Fibroblast of skin of right quadriceps (primary cell): ENCODE results near the gene MYH15.

Experiments
- DNase-seq: peaks from one replicate; pipeline ENCODE4 v3.0.0-alpha.2; 2013

Gene MYH15

DNA sequence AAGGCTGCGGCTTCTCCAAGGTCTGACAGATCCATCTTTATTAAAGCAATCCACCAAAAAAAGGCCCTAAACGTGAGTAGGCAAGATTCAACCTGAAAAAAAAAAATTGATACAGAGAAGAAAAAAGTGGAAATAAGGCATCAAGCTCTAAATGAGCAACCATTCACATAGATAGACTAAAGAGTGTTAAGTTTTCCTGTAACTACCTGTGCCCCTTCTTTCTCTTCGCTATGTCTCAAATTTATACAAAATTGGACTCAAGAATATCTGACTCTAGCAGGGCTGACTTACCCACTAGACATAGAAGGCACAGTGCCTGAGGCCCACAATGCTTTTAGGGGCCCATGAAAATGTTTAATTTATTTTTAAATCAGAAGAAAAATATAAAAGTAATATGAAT lies at the start of gene MYH15:
Gene MYH15, minus strand, starts transcription at position 101 of the 400 bp plus-strand sequence. Its CDS starts 66 bp downstream, at position 35.
- no peak for DNase-seq

DNA sequence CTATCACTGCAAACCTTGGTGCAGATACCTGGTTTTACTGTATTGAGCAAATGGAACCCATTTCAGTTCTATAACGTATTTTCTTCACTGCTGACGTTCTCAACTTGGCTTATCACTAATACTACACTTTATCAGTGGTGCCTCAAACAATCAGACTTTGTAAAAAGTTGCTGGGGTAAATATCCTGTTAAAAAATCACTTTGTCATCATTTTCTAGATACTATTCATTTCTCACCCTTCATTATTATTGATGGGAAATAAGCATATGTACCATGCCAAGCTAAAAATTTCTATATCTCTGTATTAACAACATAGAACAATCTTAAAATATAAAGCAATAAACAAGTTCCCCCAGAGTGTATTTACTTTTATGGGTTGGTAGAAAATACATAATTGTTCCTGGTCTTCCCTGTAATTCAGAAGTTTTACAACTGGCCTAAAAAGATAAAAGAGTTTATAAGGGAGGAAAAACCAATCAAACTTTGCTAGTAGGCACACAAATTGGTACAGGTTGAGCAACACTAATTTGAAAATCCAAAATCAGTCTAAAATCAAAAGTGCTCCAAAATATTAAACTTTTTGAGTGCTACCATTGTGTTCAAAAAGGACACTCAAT lies 45.7 kb upstream of the MYH15 start:
- no peak for DNase-seq

DNA sequence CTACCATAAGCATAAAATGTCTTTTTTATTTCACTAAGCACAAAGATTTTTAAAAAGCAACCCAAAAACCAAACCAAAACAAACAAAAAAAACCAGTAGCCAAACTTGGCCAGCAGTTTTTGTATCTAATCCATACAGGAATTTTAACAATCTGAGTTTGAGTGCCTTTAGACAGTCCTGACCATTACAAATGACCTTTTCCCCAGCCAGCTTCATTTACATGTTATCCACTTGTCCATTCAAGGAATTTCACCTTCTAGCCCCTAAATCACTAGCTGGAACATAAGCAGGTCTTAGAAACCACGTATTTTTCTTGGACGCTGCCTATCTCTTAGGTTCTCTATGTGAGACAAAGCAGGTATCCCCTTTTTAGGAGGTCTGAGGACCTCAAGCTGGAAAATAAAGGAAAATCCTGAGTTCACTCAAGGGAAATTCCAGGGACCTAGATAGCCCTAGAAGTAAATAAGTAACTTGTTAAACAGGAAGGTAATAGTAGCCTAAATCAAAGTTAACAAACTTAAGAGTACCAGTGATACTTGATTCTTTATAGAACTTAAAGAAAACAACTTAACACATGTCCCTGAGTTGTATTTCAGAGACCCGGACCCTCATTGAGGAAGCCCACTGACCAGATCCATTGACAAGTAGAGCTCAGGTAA lies 44.6 kb upstream of the MYH15 start:
- no peak for DNase-seq

DNA sequence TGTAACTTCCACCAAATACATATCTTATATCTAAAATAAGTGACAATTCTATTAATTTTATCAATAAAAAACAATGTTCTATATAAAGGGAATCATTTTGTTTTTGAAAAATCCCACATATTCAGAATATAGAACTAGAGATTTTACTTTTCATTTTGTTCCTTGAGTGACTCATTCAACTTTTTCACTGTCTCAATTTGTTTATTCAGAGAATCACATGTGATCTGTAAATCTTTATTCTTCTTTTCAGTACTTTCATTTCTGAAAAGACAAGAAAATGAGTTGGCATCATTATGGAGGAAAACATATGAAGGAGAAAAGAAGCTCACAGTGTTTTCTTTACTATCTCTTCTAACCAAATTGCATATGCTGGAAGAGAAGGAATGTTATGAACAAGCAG lies 43.8 kb upstream of the MYH15 start:
- DNase-seq: no peak

DNA sequence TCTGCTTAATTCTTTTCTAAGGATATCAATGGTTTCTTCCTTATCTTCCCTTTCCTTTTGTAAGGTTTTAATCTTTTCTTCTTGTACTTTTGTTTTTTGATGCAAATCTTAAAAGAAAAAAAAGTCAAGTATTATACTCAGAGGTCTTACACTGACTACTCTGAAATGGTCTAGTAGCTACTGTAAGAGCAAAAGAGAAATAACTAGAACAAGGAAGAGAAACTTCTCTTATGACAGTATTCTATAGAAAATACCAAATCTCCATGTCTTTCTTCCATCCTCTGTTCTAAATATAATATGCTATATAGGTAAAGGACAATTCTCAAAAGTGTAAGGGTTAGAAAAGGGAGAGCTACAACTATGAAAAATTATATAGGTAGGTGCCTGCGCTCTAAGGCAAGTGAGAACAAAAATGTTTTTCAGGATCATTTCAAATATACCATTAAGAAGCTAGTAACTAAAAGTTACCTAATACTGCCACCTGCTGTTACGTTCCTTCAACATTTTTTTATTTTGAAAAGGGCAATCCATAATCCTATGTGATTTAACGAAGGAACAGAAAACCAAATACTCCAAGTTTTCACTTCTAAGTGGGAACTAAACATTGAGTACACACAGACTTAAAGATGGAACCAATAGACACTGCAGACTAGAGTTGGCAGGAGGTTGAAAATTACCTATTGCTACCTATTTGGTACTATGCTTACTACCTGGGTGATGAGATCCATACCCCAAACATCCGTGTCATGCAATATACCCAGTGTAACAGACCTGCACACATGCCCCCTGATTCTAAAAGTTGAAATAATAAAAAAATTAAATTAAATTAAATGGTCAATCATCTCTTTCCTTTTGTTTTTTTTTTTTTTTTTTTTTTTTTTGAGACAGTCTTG lies 42.1 kb upstream of the MYH15 start:
- peak; percentile 35 for DNase-seq

DNA sequence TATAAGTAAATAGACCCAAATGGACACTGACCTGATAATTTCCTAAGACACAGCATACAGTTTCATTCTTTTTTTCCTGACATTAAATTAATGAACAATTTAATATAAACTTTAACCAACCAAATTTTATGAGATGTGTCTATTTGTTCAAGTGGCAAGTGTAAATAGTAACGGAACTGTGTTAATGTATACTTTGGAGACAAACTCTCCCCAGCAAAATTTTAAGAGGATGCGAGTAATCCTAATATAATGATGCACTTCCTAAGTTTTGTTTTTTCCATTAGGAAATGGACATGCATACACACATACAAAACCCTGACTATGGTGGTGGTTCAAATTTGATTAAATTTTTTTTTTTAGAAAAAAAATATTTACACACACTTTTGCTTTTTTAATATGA lies 38.5 kb upstream of the MYH15 start:
- DNase-seq: no peak

DNA sequence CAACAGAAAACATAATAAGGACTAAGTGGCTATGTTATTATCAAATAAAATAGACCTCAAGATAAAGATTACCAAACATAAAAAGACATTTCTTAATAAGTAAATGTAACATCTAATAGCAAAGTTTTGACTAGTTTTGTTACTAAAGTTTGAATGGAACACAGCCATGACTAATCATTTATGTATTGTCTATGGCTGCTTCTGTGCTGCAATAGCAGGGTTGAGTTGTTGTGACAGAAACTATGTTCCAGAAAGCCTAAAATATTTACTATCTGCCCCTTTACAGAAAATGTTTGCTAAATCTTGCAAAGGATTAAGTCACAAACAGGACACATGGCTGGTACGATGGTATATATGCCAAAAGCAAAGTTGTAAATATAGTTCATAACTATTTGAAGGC lies 37.9 kb upstream of the MYH15 start:
- no peak for DNase-seq

DNA sequence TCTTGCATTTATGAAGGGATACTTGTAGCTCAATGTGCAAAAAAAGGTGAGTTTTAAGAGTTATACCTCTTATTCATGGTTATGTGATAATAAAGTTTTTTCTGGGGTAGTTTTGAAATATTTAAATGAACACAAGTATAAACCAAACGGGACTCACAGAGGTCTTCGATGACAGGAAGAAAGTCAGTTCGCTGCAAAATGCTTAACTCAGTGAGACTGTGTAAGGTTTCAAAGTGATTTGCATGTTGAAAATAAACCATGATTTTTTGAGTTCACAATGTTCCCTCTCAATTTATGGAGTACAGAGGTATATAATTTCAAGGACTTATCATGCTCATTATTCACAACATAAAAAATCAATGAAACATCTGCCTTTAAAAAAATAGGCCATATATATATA lies 36.3 kb upstream of the MYH15 start:
- DNase-seq: no peak

DNA sequence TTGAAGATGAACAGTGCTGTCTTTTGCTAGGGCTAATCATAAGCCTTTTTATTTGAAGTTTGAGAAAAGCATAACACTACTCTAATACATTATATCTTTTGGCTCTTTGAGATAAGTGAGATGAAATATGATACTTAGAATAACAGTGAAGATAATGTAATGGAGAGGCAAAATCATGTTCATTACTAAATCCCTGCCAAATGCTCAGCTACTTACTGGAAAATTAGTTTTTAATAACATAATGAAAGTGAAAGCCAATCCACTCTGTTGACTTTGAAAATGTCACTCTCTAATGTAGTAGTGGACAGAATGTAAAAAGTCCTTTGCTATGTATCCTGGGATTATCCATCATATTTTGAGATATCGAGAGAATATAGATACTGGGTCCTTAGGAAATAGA lies 35.9 kb upstream of the MYH15 start:
- DNase-seq: no peak

DNA sequence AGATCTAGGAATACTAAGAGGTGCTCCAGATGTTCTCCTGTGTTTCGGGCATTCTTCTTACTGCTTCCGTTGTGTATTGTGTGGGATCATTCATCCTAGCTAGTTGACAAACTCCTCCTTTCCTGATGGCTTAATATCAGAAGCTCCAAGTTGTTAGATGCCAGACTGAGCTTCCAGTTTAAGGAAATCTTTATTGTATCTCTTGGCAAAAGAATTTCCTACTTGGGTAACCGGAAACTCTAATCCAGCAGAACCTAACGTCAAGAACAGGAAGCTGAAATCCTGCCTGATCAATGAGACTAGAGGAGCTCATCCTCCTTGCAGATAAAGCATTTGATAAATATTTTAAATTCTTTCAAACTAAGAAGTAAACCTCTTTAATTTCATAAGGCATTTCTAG lies 27.7 kb upstream of the MYH15 start:
- no peak for DNase-seq

DNA sequence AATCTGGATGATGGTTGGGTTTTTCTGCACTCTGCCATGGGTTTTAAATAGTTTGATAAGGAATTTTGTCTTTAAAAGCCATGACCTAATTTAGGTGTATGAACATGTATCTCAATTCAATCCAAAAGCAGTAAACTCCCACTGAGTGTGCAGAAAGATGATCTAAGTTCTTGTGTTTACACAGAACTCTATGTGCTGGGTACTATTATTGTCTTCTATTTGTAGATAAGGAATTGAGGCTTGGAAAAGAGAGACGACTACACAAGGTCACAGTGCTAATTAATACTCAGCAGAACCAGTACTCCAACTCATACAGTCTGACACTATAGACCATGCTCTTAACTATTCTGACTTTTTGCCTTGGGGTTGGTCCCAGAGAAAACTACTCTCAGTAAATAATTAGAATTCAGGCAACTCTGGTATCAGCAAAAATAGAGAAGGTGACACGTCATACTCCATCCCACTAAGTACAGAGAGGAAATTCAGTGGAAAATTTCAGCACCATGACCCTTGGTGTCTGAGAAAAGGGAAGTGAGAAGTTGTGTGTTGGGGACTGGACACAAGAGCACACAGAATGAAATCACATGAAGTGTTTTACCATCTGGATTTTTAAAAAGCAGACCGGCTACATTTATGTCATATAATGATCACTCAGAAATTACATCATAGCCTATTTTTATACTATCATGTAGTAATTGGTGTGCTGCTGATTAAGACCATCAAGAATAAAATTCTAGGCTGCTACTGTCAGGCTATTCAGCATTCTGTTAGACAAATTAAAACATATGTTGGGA lies 18.3 kb upstream of the MYH15 start:
- no peak for DNase-seq

DNA sequence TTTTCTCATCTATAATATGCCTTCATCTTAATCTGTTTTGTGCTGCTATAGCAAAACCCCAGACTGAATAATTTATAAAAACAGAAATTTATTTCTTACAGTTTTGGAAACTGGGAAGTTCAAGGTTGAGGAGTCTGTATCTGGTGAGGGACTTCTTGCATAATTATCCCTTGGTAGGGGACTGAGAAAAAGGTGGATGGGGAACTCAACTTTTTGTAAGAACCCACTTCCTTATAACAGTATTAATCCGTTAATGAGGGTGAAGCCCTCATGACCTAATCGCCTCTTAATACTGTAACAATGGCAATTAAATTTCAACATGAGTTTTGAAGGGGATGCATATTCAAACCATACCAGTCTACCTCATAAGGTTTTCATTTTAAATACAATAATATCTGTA lies 17.4 kb upstream of the MYH15 start:
- no peak for DNase-seq

DNA sequence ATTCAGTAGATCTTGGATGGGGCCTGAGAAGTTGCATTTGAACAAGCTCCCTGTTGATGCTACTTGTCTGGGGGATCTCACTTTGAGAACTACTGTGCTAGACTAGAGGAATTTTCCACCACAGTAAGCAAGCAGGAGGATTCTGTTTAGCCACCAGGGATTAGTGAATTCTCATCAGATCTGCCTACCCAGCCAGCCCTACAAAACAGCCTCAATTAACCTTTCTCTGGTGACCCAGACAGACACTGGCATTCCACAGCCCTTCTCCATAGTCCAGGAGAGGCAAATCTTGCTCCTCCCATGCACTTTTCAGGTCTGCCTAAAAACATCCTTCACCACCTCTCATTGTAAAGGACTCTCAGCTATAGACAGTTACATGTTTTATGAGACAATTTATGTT lies 16.7 kb upstream of the MYH15 start:
- no peak for DNase-seq

DNA sequence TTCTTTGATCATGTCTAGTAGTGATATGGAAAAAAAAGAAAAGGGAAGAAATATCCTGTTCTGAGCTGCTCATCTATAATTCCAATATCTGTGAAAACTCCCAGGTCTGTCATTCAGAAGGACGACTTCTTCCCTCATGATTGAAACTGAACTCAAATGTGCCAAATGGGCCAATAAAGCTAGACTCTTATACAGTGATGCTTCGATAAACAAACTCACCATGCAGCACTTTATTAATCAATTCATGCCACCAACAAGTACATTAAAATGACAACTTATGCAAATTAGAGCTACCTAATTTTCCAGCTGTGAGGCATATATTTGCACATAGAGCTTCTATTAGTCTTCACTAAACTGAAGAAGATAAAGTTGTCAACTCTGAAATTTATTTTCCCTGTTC lies 15.6 kb upstream of the MYH15 start:
- DNase-seq: no peak

DNA sequence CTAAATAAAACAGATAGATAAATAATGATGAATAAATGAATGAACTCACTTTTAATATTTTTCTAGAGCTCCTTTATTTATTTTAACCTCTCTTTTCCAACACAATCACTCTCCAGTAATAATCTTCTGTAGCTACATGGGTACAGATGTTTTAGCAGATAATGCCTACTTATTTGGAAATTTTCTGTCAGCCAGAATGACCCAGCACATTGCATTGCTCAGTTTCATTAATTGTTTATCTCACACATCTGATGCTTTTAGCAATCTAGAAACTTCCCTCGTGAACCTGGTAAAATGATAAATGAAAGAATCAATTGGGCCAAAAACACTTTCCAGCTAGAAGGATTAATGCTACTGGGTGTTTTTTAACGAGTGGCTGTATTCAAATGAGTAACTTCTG lies 14.9 kb upstream of the MYH15 start:
- no peak for DNase-seq

DNA sequence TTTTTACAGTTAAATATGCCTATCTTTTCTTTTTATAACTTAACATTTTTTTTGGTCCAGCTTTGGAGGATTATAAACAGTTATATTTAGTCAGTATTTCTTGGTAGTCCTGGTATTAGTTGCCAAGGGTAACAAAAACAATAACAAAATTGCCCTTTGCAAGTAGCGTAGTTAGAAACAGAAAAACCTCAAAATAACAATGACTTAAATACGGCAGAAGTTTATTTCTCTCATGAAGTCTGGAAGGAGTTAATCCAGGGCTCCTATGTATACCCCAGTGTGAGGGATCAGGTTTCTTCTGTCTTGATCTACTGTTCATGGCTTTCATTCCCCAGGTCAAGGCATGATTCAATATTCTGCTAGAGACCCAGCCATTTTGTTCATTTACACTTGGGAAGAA lies 14.1 kb upstream of the MYH15 start:
- peak; percentile 7 for DNase-seq

DNA sequence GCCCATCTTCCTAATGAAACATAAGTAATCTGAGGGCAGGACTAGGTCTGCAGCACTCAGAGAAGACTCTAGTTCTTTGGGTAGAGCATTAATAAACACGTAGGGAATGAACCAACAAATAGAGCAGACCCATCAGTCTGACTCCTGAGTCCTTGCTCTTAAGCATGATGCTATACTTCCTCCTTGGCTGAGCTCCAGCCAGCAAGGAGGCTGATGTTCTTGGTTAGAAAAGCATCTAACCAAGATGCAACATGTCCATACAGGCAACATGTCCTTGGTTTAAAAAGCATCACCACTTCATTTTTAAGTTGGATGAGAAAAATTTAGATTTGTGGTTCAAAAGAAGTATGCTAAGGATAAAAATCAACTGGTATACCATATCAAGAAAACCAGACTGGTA lies 8.5 kb upstream of the MYH15 start:
- DNase-seq: peak; percentile 7

DNA sequence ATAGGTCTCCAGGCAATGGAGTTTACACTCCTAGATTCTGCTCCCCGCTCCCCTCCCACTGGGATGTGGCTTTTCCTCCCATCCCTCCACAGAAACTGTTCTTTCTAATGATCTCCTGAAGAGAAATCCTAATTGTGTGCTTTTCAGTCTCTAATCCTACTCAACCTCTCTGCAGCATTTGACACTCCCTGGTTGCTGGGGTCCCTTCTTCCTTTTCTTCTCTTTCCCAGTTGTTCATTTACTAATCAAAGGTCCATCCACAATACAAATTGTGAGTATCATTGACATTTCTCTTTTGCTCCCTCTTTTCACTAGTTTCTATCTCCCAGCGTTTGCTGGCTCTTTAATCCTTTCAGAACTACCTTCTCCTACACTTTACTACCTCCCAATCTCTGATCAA lies 6.5 kb upstream of the MYH15 start:
- no peak for DNase-seq

DNA sequence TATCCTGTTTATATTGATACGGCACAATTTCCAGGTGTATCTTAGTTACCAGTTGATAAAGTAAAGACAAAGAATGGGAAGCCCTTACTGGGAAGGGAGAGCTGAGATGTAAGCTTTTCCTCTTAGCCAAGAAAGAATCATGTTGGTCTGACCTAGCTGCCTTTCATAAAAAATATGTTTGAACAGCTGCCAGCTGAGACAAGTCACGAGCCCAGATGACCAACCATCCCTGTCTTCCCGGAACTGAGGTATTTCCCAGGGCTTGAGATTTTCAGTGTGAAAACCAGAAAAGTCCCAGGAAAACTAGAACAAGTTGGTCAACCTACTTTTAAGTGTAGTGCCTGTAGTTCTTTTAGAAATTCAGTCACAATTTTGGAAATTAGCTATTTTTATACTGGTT lies 3.6 kb upstream of the MYH15 start:
- DNase-seq: no peak

DNA sequence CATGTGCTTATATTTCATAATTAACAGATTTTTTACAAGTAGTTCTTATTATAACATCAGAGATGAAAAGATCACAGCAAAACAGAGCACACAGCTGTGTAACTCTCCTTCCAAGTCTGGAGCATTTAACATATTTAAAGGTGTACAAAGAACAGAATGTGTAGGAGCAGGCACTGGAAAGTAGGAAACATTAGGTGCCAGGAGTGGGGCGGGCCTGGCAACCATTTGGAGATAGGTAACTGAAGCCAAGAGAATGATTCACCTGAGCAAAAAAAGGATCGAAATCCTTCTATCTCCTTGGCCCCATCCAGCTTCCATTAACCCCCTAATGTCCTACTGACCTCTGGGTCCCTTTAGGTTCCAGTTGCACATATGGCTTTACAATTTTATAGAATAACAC lies 2.3 kb upstream of the MYH15 start:
- DNase-seq: no peak

DNA sequence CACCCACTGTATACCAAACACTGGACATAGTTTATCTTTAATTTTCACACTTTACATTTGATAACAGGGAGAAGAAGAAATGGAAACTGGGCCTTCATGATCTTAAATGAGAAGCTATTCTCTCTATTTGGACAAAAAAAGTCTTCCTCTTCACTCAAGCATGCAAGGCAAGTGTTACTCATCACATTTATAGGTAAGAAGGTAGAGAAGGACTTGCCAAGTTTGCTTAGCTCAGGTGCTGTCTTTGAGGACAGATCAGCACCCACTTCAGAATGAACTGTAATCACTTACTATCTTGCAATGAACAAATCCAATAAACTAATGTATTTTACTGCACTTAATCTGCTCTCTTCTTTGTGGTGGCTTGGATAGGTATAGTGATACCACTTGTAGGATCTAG lies 1.1 kb upstream of the MYH15 start:
- DNase-seq: no peak

DNA sequence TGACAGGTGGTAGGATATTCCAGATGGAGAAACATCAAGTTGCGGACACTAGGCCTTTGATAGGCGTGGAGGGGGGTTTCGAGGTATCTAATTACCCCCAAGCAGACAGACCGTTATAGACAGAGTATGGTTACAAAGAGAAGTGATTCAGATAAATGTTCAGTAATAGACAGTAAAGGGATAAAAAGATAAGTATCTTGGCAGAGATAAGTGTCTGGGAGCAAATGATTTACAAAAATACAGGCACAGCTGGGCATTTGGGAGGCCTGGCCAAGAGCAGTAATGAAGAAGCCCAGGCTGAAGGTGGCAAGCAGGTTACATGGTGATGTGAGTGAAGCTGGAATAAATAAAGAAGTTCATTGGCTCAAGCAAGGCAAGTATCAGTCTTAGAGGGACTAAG lies 659 bp upstream of the MYH15 start:
- no peak for DNase-seq

DNA sequence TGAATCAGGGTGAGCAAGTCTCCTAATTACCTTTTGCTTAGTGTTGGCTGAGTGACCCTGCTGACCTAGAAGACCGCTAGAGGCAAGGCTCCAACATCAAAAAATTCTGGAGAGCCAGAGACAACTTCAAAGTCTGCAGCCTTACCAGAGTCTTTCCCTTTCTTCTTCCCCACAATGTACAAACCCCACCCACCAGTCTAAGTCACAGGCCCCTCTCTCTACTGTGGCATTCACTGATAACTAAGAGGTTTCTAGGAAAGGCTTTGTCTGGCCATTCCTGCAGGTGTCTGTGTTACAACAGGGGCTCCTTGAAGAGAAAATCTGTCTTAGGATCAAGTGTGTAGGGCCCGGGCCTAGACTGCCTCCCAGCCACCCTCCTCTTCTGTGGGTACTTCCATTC lies 525 bp downstream of the MYH15 start:
- no peak for DNase-seq
